Ovary (tissue), 9 donors: ENCODE results near the gene KCNJ13. TPM values are rescaled to one million over a fixed set of nuclear protein-coding genes. Genes with fewer than 3 reads are reported as not detected.

Source experiments
- DNase-seq, 5 donors: peaks; one replicate each; pipeline ENCODE4 v3.0.0-alpha.2; 2019 to 2020
- H3K27ac ChIP-seq, 2 donors: fragments of 200-600 bp; one replicate each; pipeline versions ENCODE4 v1.5.1 to v1.8.0; 2019 to 2022
- H3K27me3 ChIP-seq: fragments of 200-600 bp; one replicate; pipeline ENCODE4 v1.8.0; 2022
- H3K36me3 ChIP-seq: fragments of 200-600 bp; sonication (generic); one replicate; pipeline ENCODE4 v1.5.1; 2019
- H3K4me1 ChIP-seq: one replicate; pipeline ENCODE4 v1.8.1; 2013; ENCODE audit warnings: mild to moderate bottlenecking, moderate library complexity; ENCODE audit not compliant: insufficient read depth
- H3K4me3 ChIP-seq: fragments of 200-600 bp; sonication (generic); one replicate; pipeline ENCODE4 v1.5.1; 2017
- H3K9me3 ChIP-seq, 2 donors: fragments of 200-600 bp in 1 of 2; sonication (generic) in 1 of 2; one replicate each; pipeline versions ENCODE4 v1.5.1 to v1.8.1; 2013 to 2019; ENCODE audit warnings: mild to moderate bottlenecking in 1 of 2, moderate library complexity in 1 of 2
- EP300 ChIP-seq: sonication (generic); formaldehyde crosslinking; IDR thresholded peaks from one replicate; pipeline ENCODE4 v1.6.1; 2017; ENCODE audit warnings: antibody characterized with exemption
- POLR2A ChIP-seq: fragments of 450-650 bp; IDR thresholded peaks from one replicate; pipeline ENCODE4 v1.6.1; 2017; ENCODE audit warnings: antibody characterized with exemption, mild to moderate bottlenecking, moderate library complexity
- WGBS, 3 donors: extraction: QIAGEN DNeasy Blood & Tissue Kit in 1 of 3; methylation state at CpG; one replicate each; pipeline versions ENCODE4 v1.1.5 to v1.1.7; 2013 to 2017; 5-methylcytosine and 5-hydroxymethylcytosine counted together
- intact Hi-C, 4 donors: fragments of 100-400 bp; cut with DNase I; formaldehyde crosslinking; loops; one replicate each; pipeline versions ENCODE4 v1.11.0 to v1.15.1; 2022 to 2023
- polyA plus RNA-seq, 2 donors: library from polyadenylated mRNA; stranded (reverse); fragments of 200-250 nt in 1 of 2; fragments of 350-450 nt in 1 of 2; fragmentation: Illumina TruSeq in 1 of 2; extraction: RNeasy Lipid Tissue Mini Kit (QIAGEN cat#74804) in 1 of 2; gene quantifications; one replicate each; pipeline ENCODE4 v1.2.3, GENCODE V29; 2013 to 2014
- total RNA-seq, 7 donors: library from RNA; depleted of rRNA in 2 of 7; stranded (reverse); fragments of >200 nt in 2 of 7; fragmentation: NEBNext Ultra II Directional in 3 of 7; extraction: Animal tissue kit (Norgen Biotek cat#: 25700) in 3 of 7; gene quantifications; one replicate each; pipeline versions ENCODE4 v1.1.0 to v1.2.4, GENCODE V29; 2016 to 2023
- TF ChIP-seq, protein P1 (sequence below), 3 donors: fragments of 450-650 bp in 2 of 3; fragments of 200-600 bp in 1 of 3; IDR thresholded peaks; one replicate each; pipeline versions ENCODE4 v1.5.1 to v1.8.0; 2016 to 2022; ENCODE audit warnings: antibody characterized with exemption in 3 of 3, mild to moderate bottlenecking in 1 of 3
- donor health status: DM: no; HTN: no; CAD: no; lungs with moderate emphysema.
- donor health status: DM: no; HTN: no; CAD: no.
- donor health status: Bipolar disorder and iron deficiency.
- donor health status: DM: yes; HTN: yes; CAD: no.
- donor health status: DM: no; HTN: no; CAD: no.
- donor health status: DM: yes; HTN: yes; CAD: no.

The KCNJ13 gene
- total and polyA plus RNA-seq, 9 donors = 0.24 TPM; not detected in 8

DNA sequence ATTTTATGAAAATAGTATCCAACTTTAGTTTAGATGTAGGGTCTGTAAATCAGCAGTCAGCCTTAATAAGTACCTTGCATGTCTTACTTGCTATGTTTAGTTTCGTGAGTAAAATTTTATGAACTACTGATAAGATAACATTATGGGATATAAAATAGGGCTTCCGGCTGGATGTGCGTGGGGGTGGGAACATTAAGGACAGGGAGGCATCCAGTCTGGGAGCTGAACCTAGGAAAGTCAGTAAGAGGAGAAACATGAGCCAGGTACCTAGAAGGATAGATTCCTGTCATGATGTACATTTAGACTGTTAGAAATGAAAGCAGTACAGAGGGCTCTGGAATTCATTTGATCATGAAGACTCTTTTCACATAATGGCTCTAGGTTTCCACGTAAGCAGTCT is 12.7 kb upstream of the KCNJ13 start:
- no peak for DNase-seq
- no peaks in the 10 kb centered on the region for H3K27me3 ChIP-seq
- no peak overlapping the region for H3K4me3 ChIP-seq
- no peaks in the 10 kb centered on the region for H3K4me1 ChIP-seq
- H3K9me3 ChIP-seq = no peaks in the 10 kb centered on the region
- no peak overlapping the region for H3K27ac ChIP-seq
- no peaks in the 10 kb centered on the region for H3K36me3 ChIP-seq
- TF ChIP-seq EP300 (no peak), POLR2A (no peak)
- TF ChIP-seq, protein P1, sequence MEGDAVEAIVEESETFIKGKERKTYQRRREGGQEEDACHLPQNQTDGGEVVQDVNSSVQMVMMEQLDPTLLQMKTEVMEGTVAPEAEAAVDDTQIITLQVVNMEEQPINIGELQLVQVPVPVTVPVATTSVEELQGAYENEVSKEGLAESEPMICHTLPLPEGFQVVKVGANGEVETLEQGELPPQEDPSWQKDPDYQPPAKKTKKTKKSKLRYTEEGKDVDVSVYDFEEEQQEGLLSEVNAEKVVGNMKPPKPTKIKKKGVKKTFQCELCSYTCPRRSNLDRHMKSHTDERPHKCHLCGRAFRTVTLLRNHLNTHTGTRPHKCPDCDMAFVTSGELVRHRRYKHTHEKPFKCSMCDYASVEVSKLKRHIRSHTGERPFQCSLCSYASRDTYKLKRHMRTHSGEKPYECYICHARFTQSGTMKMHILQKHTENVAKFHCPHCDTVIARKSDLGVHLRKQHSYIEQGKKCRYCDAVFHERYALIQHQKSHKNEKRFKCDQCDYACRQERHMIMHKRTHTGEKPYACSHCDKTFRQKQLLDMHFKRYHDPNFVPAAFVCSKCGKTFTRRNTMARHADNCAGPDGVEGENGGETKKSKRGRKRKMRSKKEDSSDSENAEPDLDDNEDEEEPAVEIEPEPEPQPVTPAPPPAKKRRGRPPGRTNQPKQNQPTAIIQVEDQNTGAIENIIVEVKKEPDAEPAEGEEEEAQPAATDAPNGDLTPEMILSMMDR (IDR thresholded peaks at IDR 0.05) = no peak
- WGBS, 3 donors = 59 to 63% (median 62%) methylated on average over 4 of the region's 4 CpGs
- intact Hi-C loops = no loop called here

DNA sequence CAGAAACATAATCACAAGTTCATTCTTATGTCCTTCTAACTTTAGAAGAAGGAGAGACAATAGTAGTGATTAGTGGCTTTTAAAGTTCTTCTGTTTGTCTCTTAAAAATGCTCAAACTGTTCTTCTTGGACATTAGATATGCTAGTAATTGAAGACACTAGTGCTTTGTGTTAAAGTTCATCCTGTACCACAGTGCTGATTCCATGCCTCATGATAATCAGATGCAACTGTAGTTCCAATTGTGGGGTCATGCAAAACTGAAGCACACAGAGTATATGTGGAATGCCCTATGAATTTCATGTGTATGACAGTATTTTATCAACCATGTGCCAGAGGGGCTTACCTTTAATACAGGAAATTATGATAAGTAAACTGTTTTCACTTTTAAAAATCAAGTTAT is 11.4 kb upstream of the KCNJ13 start:
- intact Hi-C loops = no loop called here
- H3K36me3 ChIP-seq = no peaks in the 10 kb centered on the region
- no peak for DNase-seq
- H3K4me3 ChIP-seq = no peak overlapping the region
- no peaks in the 10 kb centered on the region for H3K27me3 ChIP-seq
- TF ChIP-seq, protein P1 (IDR thresholded peaks at IDR 0.05) = no peak
- TF ChIP-seq POLR2A (no peak), EP300 (no peak)
- H3K27ac ChIP-seq = no peak overlapping the region
- H3K9me3 ChIP-seq = no peaks in the 10 kb centered on the region
- H3K4me1 ChIP-seq = no peaks in the 10 kb centered on the region

DNA sequence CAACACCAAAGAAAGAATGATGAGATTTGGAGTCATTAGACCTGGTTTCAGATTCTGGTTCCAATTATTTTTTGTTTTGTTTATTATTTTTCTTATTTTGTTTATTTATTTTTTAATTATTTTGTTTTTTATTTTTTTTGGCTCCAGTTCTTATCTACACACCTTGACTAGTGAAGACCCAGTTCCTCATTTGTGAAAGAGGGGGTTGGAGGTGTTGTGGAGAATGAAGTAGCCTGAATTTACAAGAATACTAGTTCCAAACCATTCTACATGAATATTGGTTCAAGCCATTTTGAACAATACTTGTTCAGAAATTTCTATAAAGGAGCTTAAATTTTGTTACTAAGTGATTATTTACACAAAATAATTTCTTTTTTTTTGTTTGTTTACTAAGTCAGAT is 6.9 kb upstream of the KCNJ13 start:
- Histone ChIP-seq H3K27me3 (no peaks in the 10 kb centered on the region), H3K9me3 (no peaks in the 10 kb centered on the region), H3K4me1 (peaks cover 4% of the 10 kb centered on the region), H3K27ac (no peak overlapping the region), H3K4me3 (no peak overlapping the region), H3K36me3 (no peaks in the 10 kb centered on the region)
- TF ChIP-seq EP300 (no peak), POLR2A (no peak)
- TF ChIP-seq, protein P1 (IDR thresholded peaks at IDR 0.05) = no peak
- no peak for DNase-seq
- intact Hi-C loops = no loop called here

DNA sequence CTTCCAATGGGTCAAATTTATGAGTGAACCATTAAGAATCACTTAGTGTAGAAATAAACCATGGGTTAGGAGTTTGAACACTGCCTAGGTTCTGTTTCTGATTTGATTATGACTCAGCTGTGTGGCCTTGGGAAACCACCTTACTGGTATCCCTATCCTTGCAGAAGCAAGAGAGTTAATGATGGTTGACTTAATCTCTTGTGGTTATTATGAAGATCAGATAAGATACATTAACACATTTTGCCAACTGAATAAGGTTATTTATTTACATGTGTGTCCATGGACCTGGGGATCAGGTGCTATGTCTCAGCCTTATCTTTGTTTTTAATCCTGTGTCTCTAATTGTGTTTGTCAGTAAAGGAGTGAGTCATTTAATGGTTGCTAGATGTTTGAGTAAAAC is 5.4 kb upstream of the KCNJ13 start:
- peaks cover 4% of the 10 kb centered on the region for H3K4me1 ChIP-seq
- no peak overlapping the region for H3K27ac ChIP-seq
- H3K27me3 ChIP-seq = no peaks in the 10 kb centered on the region
- no peak for DNase-seq
- no peak overlapping the region for H3K4me3 ChIP-seq
- intact Hi-C loops = no loop called here
- TF ChIP-seq, protein P1 (IDR thresholded peaks at IDR 0.05) = no peak
- TF ChIP-seq EP300 = no peak
- no peak for TF ChIP-seq POLR2A
- no peaks in the 10 kb centered on the region for H3K36me3 ChIP-seq
- no peaks in the 10 kb centered on the region for H3K9me3 ChIP-seq

DNA sequence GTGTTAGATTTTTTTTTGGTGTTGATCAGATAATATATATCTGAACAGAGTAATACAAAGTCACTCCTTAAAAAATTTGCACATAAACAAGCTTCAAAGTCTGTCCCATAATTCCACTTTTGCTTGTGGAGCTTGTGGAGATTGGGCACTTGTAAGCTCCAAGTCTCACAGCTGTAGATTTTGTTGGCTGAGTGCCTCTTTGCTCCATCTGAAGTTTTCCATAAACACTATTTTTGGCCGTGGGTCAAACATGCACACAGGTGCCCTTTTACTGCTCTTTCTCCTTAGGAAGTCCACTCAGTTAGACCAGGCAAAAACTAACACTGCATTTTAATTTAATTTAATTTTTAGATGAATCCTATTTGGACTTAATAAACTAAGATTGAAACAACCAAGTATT is 3.6 kb upstream of the KCNJ13 start:
- no peak overlapping the region for H3K27ac ChIP-seq

More for the DNA sequence above, 3.6 kb upstream of the KCNJ13 start:
- Histone ChIP-seq H3K9me3 (no peaks in the 10 kb centered on the region), H3K4me1 (peaks cover 4% of the 10 kb centered on the region), H3K4me3 (no peak overlapping the region), H3K36me3 (no peaks in the 10 kb centered on the region), H3K27me3 (no peaks in the 10 kb centered on the region)
- DNase-seq = peak in 1 of 5 donors; percentile 9
- intact Hi-C loops = no loop called here
- WGBS, 3 donors = 22 to 32% (median 22%) methylated on average over 1 of the region's 1 CpG
- TF ChIP-seq EP300 = no peak
- TF ChIP-seq, protein P1 (IDR thresholded peaks at IDR 0.05) = no peak
- TF ChIP-seq POLR2A = no peak
